ENCODE measurements around the gene EXOC8. TPM values are rescaled to one million over a fixed set of nuclear protein-coding genes. Genes with fewer than 3 reads are reported as not detected.

EXOC8 gene
- total RNA-seq, 2 experiments from 2014 or later: 21.9 to 22.7 TPM

DNA sequence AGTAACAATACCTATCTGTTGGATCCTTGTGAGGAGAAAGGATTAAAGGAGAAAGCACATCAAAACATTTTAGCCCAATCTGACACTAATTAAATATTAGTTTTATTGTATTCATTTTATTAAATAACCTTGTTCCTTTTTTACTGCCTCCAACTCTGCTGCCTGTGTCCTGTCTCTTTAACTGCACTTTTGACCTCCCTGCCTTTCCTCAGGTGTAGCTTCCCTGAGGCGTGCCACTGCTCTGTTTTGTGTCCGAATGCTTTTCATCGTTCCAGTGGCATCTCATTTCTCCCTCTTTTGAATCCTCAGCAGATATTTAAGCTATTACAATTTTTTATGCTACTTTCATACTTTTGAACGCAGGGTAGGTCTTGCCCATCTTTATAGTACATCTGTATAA, 10.8 kb upstream of the EXOC8 start:
- ChIA-PET POLR2A (interaction anchor here (2.5 kb wide), 1 partner anchor 10 kb away, joined by 12 read pairs; the partner anchor contains the start of genes EXOC8 and SPRTN), CTCF (interaction anchor here (1.0 kb wide), 1 partner anchor 11 kb away, joined by 4 read pairs; the partner anchor contains the start of genes EXOC8 and SPRTN)
- H3K4me1 Mint-ChIP-seq: peaks cover 2% of the 10 kb centered on the region

DNA sequence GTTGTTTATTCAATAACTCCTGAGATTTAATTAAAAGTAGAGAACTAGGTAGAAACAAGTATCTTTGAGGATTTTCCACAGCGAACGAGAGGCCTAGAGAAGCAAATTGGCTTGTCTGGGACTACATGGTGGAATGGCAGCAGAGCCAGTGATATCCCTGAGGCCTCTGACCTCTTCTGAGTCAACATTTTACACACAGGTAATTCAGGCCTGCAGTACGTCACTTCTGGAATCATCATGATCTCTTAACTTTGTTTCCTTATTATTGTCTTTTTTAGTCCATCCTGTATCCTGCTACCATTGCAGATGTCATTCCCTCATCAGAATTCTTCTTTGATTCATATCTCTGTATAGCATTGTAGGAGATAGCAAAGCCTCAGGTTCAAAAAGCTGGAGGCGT, 10.3 kb upstream of the EXOC8 start:
- peaks cover 29% of the 10 kb centered on the region for H3K36me3 Mint-ChIP-seq (ENCODE audit: low read depth)
- H3K27me3 Mint-ChIP-seq: no peaks in the 10 kb centered on the region
- DNase-seq: no peak
- H3K27ac Mint-ChIP-seq: no peak overlapping the region
- ChIA-PET CTCF (interaction anchor here (1.0 kb wide), 1 partner anchor 10 kb away, joined by 4 read pairs; the partner anchor contains the start of genes EXOC8 and SPRTN), POLR2A (interaction anchor here (2.5 kb wide), 1 partner anchor 9 kb away, joined by 12 read pairs; the partner anchor contains the start of genes EXOC8 and SPRTN)
- no peak overlapping the region for H3K4me3 Mint-ChIP-seq
- peaks cover 3% of the 10 kb centered on the region for H3K4me1 Mint-ChIP-seq
- no peaks in the 10 kb centered on the region for H3K9me3 Mint-ChIP-seq

More for the DNA sequence above, 10.8 kb upstream of the EXOC8 start:
- no peak for DNase-seq
- no peak overlapping the region for H3K4me3 Mint-ChIP-seq
- H3K9me3 Mint-ChIP-seq: no peaks in the 10 kb centered on the region
- H3K27me3 Mint-ChIP-seq: no peaks in the 10 kb centered on the region
- H3K27ac Mint-ChIP-seq: no peak overlapping the region
- peaks cover 29% of the 10 kb centered on the region for H3K36me3 Mint-ChIP-seq (ENCODE audit: low read depth)

DNA sequence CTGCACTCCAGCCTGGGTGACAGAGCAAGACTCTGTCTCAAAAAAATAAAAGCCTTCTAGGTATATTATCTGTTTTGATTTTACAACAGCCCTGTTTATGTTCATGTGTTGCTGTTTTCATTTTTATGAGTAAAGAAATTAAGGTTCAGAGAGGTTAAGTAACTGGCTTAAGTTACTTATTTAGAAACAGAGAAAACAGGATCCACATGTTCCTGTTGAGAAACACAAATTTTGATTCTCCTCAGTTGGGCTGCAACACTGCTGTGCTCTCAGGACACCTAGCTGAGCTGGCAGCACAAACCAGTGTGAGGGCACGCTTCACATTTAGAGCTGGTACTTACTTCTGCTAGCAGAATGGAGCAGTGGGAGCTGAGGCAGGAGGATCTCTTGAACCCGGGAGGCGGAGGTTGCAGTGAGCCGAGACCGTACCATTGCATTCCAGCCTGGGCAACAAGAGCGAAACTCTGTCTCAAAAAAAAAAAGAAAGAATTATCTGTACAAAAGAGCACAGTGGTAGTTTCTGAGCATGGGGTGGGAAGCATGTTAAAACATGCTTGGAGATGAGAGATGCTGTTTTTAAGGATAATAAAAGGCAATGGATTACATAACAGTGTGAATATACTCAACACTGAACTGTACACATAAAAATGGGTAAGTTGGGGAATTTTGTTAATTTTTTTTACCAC, 2.8 kb upstream of the EXOC8 start:
- peaks cover 49% of the 10 kb centered on the region for H3K36me3 Mint-ChIP-seq (ENCODE audit: low read depth)
- H3K27me3 Mint-ChIP-seq: peaks cover 2% of the 10 kb centered on the region
- no peaks in the 10 kb centered on the region for H3K9me3 Mint-ChIP-seq
- ChIA-PET CTCF (interaction anchor here (0.7 to 1.7 kb wide), 3 partner anchors 25 to 258 kb away, joined by 3 to 6 read pairs (median 3); no protein-coding TSS in a partner anchor), POLR2A (interaction anchor here (6.5 kb wide), 1 partner anchor 79 kb away, joined by 64 read pairs; the partner anchor contains the start of gene EGLN1)
- H3K4me1 Mint-ChIP-seq: peaks cover 40% of the 10 kb centered on the region
- no peak for DNase-seq
- H3K4me3 Mint-ChIP-seq: no peak overlapping the region
- H3K27ac Mint-ChIP-seq: no peak overlapping the region

DNA sequence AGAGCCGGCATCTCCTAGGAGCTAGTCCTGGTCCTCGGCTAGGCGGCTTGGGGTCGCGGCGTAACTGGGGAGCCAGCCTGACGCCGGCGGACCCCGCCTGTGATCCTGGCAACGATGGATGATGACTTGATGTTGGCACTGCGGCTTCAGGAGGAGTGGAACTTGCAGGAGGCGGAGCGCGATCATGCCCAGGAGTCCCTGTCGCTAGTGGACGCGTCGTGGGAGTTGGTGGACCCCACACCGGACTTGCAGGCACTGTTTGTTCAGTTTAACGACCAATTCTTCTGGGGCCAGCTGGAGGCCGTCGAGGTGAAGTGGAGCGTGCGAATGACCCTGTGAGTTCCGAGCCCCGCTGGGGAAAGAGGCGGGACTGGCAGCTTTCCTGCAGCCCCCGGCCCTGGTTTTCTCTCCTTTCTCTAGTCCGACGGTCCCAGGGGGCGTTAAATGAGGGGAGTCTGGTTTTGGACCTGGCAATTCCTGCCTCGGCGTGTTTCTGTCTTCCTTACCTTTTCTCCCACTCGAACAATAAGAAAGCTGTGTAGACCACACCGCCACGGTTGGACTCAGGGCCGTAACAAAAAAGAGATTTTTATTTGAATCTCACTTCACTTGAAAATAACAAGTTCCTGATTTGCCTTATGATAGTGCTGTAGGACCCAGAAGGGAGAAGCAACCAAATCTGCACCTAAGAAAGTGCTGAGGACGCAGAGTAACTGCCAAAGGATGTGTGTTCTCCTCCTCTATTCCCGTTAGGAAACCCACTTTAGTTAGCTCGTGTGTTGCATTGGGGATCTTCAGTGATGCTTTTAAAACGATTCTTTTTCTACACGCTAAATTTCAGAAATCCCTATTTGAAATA, 847 bp upstream of the EXOC8 start, which contains the start of gene SPRTN:
SPRTN (plus strand) TSS at position 24 of the 859 bp plus-strand sequence; CDS start at position 115, 91 bp downstream.
- H3K4me1 Mint-ChIP-seq: peaks cover 56% of the 10 kb centered on the region
- peaks cover 2% of the 10 kb centered on the region for H3K27me3 Mint-ChIP-seq
- H3K27ac Mint-ChIP-seq: peak within 1 kb of the TSS; percentile 98
- POLR2A ChIA-PET: interaction anchor here (0.7 to 6.5 kb wide), 41 partner anchors 7 to 696 kb away, joined by 3 to 64 read pairs (median 4); partner anchors contain the start of genes ARV1, COG2, DISC1 and EGLN1
- CTCF ChIA-PET: interaction anchor here (0.7 to 2.8 kb wide), 24 partner anchors 8 to 418 kb away, joined by 3 to 19 read pairs (median 4); partner anchors contain the start of genes DISC1 and TSNAX
- peak within 1 kb of the TSS; percentile 97 for H3K4me3 Mint-ChIP-seq
- no peak for DNase-seq
- H3K9me3 Mint-ChIP-seq: no peaks in the 10 kb centered on the region
- peaks cover 58% of the 10 kb centered on the region for H3K36me3 Mint-ChIP-seq (ENCODE audit: low read depth)

DNA sequence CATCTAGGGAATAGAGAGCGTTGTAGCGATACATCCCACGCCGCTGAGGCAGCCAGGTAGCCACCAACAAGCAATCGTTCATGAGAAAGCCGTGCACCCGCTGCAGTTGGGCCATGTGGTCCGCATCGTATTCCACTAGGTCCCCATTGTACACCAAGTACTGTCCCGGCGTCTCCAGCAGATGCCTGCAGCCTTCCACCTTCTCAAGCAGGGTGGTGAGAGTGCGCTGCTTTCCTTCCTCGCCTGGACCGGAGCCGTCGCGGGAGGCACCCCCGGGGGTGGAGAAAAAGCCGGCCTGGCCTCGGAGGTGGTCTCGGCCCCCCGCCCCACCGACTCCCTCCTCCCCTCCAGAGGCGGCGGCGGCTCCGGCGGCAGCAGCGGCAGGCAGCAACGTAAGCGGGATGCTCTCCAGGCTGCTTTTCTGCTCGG, 595 bp downstream of the EXOC8 start:
- H3K4me1 Mint-ChIP-seq: peaks cover 64% of the 10 kb centered on the region
- peaks cover 61% of the 10 kb centered on the region for H3K36me3 Mint-ChIP-seq (ENCODE audit: low read depth)
- H3K27me3 Mint-ChIP-seq: peaks cover 2% of the 10 kb centered on the region

DNA sequence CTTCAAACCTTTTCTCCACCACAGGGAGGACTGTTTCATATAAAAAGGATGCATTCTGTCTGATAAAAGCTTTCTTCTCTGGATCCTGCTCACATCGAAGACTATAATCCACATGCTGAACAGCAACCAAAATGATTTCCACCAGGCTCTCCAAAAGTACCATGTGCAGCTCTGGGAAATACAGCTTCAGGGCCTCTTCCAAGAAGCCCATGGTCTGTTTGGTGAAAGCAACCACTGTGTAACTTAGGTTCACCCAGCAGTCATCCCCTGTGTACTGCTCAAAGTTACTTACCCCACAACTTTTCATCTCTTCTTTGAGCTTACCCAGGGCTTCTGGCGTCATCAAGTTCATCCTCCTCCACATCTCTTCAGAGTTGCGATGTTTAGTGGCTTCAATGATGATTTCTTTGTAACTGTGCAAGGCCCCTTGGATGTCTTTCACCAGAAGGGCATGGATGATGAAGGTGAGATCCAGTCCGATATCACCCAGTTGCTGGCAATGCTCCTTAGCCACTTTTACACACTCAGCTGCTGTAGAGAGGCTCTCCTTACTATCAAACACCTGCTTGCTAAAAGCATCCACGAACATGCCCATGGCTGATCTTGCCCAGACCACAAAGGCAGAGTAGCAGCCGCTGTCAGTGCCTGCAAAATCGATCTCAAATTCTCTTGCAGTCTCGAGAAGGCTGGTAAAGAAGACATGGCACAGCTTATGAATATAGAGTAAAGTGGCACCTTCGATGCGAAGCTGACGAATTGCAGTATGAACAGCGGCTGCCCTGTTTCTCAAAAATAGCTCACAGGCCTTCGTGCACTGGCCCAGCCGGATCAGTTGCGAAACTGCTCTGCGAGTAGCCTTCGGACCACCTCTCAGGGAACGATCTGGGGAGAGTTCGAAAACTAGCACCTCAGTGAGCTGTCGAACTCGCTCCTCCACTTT, 1.7 kb downstream of the EXOC8 start:
- POLR2A ChIA-PET: interaction anchor here (1.4 to 6.5 kb wide), 5 partner anchors 11 to 270 kb away, joined by 3 to 64 read pairs (median 4); partner anchors contain the start of genes EGLN1 and GNPAT
- peaks cover 2% of the 10 kb centered on the region for H3K27me3 Mint-ChIP-seq
- peaks cover 65% of the 10 kb centered on the region for H3K4me1 Mint-ChIP-seq
- H3K36me3 Mint-ChIP-seq (ENCODE audit: low read depth): peaks cover 65% of the 10 kb centered on the region
- DNase-seq: no peak
- H3K27ac Mint-ChIP-seq: peak overlapping the region; percentile 53
- peak overlapping the region; percentile 97 for H3K4me3 Mint-ChIP-seq
- CTCF ChIA-PET: interaction anchor here (0.8 to 2.8 kb wide), 11 partner anchors 10 to 693 kb away, joined by 3 to 6 read pairs (median 4); partner anchors contain the start of gene COG2
- no peaks in the 10 kb centered on the region for H3K9me3 Mint-ChIP-seq

More for the DNA sequence above, 595 bp downstream of the EXOC8 start:
- peak overlapping the region; percentile 97 for H3K4me3 Mint-ChIP-seq
- no peak for DNase-seq
- ChIA-PET POLR2A (interaction anchor here (1.0 to 6.5 kb wide), 25 partner anchors 9 to 380 kb away, joined by 3 to 64 read pairs (median 4); partner anchors contain the start of genes ARV1, DISC1, EGLN1 and GNPAT), CTCF (interaction anchor here (0.5 to 2.8 kb wide), 14 partner anchors 12 to 419 kb away, joined by 3 to 19 read pairs (median 5); partner anchors contain the start of gene TSNAX)
- no peaks in the 10 kb centered on the region for H3K9me3 Mint-ChIP-seq
- H3K27ac Mint-ChIP-seq: peak overlapping the region; percentile 98

DNA sequence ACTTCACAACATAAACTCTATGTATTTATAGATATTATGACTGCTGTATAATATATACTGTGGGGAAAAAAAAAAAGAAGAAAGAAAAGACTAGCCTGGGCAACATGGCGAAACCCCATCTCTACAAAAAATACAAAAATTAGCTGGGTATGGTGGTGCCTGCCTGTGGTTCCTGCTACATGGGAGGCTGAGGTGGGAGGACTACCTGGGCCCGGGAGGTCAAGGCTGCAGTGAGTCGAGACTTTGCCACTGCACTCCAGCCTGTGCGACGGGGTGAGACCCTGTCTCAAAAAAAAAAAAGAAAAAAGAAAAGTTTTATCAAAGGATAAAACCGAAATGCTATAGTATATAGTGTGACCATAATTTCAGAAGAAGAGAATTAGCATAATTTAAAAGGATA, 2.7 kb downstream of the EXOC8 start:
- Mint-ChIP-seq H3K9me3 (no peaks in the 10 kb centered on the region), H3K27ac (no peak overlapping the region), H3K4me3 (peak overlapping the region; percentile 52), H3K27me3 (peaks cover 2% of the 10 kb centered on the region), H3K36me3 (ENCODE audit: low read depth) (peaks cover 60% of the 10 kb centered on the region), H3K4me1 (peaks cover 59% of the 10 kb centered on the region)
- no peak for DNase-seq
- CTCF ChIA-PET: interaction anchor here (0.8 to 1.5 kb wide), 7 partner anchors 11 to 266 kb away, joined by 3 to 5 read pairs (median 4); no protein-coding TSS in a partner anchor
- POLR2A ChIA-PET: interaction anchor here (0.9 to 6.5 kb wide), 6 partner anchors 10 to 271 kb away, joined by 3 to 64 read pairs (median 4); partner anchors contain the start of genes EGLN1 and GNPAT

DNA sequence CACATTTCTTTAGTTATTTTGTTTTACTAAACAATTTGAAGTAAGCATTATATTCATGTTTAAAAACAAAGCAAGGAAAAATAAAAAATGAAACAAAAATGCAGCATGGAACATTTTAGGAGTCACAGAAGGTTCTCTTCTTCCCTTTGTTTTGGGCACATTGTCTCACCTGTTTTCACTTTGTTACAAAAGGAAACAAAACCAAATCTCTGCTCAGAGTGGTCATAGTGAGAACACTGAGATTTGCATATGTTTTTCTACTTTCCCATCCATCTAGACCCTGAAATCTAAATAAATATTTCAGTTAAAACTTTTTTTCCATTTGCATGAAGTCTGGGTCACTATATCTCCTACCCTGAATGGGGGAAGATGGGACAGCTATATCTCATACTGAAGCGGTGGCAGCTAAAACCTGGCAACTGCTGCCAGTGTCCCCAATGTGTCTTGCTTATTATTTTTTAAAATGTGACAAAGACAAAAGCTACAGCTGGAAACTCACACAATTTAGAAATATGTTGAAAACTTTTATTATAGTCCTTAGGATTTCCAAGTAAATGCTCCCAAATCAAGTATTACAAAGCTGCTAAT, 3.5 kb downstream of the EXOC8 start:
- DNase-seq: no peak
- POLR2A ChIA-PET: interaction anchor here (0.9 to 1.0 kb wide), 2 partner anchors 92 to 195 kb away, joined by 3 to 4 read pairs; no protein-coding TSS in a partner anchor
- no peaks in the 10 kb centered on the region for H3K9me3 Mint-ChIP-seq
- CTCF ChIA-PET: interaction anchor here (0.8 to 1.5 kb wide), 5 partner anchors 14 to 94 kb away, joined by 3 to 5 read pairs (median 3); no protein-coding TSS in a partner anchor
- peak overlapping the region; percentile 52 for H3K4me3 Mint-ChIP-seq
- H3K36me3 Mint-ChIP-seq (ENCODE audit: low read depth): peaks cover 57% of the 10 kb centered on the region
- peaks cover 54% of the 10 kb centered on the region for H3K4me1 Mint-ChIP-seq
- peaks cover 2% of the 10 kb centered on the region for H3K27me3 Mint-ChIP-seq
- no peak overlapping the region for H3K27ac Mint-ChIP-seq

DNA sequence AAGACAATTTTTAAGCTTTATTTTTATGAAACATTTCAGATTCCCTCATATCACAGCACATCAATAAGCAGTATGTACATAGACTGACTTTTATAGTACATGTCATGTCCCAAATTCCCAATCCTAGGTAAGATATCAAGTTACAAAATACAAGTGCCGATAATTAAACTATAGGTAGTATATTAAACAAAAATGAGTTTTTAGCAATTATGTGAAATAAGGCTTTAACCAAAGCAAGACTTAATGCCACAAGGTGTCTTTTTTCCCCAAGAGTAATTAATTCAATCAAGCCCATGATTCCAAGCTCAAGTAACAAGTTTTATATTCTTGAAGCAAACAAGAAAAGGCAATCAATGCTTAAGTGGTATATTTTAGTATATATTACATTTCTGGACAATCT, 4.9 kb downstream of the EXOC8 start:
- ChIA-PET POLR2A (no interaction called here), CTCF (interaction anchor here (0.7 kb wide), 1 partner anchor 34 kb away, joined by 3 read pairs; no protein-coding TSS in a partner anchor)
- Mint-ChIP-seq H3K27ac (no peak overlapping the region), H3K4me1 (peaks cover 52% of the 10 kb centered on the region), H3K9me3 (no peaks in the 10 kb centered on the region), H3K27me3 (peaks cover 1% of the 10 kb centered on the region), H3K4me3 (no peak overlapping the region), H3K36me3 (ENCODE audit: low read depth) (peaks cover 50% of the 10 kb centered on the region)
- no peak for DNase-seq

DNA sequence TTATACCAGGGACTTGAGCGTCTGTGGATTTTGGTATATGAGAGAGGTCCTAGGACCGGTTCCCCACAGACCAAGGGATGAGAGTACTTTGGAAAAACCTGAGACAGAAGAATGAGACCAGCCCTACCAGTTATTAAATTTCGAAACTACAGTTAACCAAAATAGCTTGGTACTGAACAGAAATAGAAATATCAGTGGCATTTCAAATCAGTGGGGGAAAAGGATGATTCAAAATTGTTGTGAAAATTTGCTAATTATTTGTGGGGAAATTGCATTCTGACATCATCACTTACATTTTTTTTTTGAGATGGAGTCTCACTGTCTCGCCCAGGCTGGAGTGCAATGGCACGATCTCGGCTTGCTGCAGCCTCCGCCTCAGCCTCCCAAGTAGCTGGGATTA, 8.2 kb downstream of the EXOC8 start:
- H3K4me1 Mint-ChIP-seq: peaks cover 26% of the 10 kb centered on the region
- H3K4me3 Mint-ChIP-seq: no peak overlapping the region
- H3K27ac Mint-ChIP-seq: no peak overlapping the region
- no peak for DNase-seq
- H3K27me3 Mint-ChIP-seq: no peaks in the 10 kb centered on the region
- POLR2A ChIA-PET: interaction anchor here (0.8 kb wide), 1 partner anchor 9 kb away, joined by 3 read pairs; the partner anchor contains the start of gene SPRTN
- CTCF ChIA-PET: no interaction called here
- H3K9me3 Mint-ChIP-seq: no peaks in the 10 kb centered on the region
- peaks cover 26% of the 10 kb centered on the region for H3K36me3 Mint-ChIP-seq (ENCODE audit: low read depth)

DNA sequence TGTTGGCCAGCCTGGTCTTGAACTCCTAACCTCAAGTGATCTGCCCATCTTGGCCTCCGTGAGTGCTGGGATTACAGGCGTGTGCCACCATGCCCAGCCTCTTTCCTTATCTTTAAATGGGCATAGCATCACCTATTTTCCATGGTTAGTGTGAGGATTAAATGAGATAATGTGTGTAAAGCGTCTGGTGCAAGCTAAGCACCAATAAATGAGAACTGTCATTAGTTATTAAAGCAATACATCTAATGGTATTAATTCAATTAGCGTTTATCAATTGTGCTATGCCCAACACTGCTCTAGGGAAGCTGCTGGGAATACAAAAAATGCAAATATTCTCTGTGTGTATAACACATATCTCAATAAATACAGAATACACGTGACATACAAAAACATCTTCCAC, 10.0 kb downstream of the EXOC8 start:
- ChIA-PET CTCF (no interaction called here), POLR2A (no interaction called here)
- no peak for DNase-seq
- Mint-ChIP-seq H3K27ac (no peak overlapping the region), H3K4me3 (no peak overlapping the region), H3K9me3 (no peaks in the 10 kb centered on the region), H3K4me1 (peaks cover 10% of the 10 kb centered on the region), H3K36me3 (ENCODE audit: low read depth) (peaks cover 16% of the 10 kb centered on the region), H3K27me3 (no peaks in the 10 kb centered on the region)

All from activated CD4-positive, alpha-beta memory T cell treated with anti-CD3 and anti-CD28 coated beads, Interleukin-2, amount 10 ng/mL, durations not matched to agents 7 days and 5 days (primary cell).